PC-3 (cell line): Measurements from ENCODE around the gene SEZ6L2.

ENCODE experiments used
- CTCF ChIP-seq: fragments of 300-600 bp; sonication (generic); conservative IDR thresholded peaks from 2 replicates; pipeline ENCODE4 v1.5.1; 2017; ENCODE audit warnings: antibody characterized with exemption, low read depth, mild to moderate bottlenecking, low read length
- EZH2 ChIP-seq: fragments of 300-600 bp; sonication (generic); IDR thresholded peaks from one replicate; pipeline ENCODE4 v1.6.1; 2017; ENCODE audit warnings: antibody characterized with exemption, mild to moderate bottlenecking, low read length; ENCODE audit not compliant: unreplicated experiment
- EZH2phosphoT487 ChIP-seq: fragments of 300-600 bp; sonication (generic); IDR thresholded peaks from 2 replicates; pipeline ENCODE4 v1.6.1; 2018; ENCODE audit warnings: mild to moderate bottlenecking, antibody characterized with exemption, low read length, borderline replicate concordance

GRCh38 chr16:29920288-29921033, 21.1 kb upstream of the SEZ6L2 start:
- no peak for TF ChIP-seq CTCF
- no peak for TF ChIP-seq EZH2phosphoT487
- TF ChIP-seq EZH2: no peak
